K562 (cell line): ENCODE results near the gene RARA. TPM values are rescaled to one million over a fixed set of nuclear protein-coding genes. Genes with fewer than 3 reads are reported as not detected.

Experiments used
- ATAC-seq: fragments of 200-7000 bp; cut with Tn5 transposase; 3 replicates; pipeline ENCODE4 v1.9.1; 2020; ENCODE audit warnings: moderate library complexity
- BruUV-seq: library from RNA; stranded (reverse); fragments of 400-500 nt; replicated peaks from 2 replicates; lab custom pipeline; 2021; lab: Mats Ljungman, UMichigan
- CTCF ChIA-PET: fragments of 300-600 bp; formaldehyde crosslinking; extraction: SDS; loops from one replicate; lab custom pipeline; 2021; ENCODE audit warnings: low intra/inter-chr PET ratio; lab: Yijun Ruan, JAX
- POLR2A ChIA-PET: fragments of 300-600, 350-650 bp; sonication (Branson Sonifier 250); formaldehyde crosslinking; extraction: SDS; loops from one replicate; lab custom pipeline; 2021; ENCODE audit warnings: antibody characterized with exemption, inconsistent platforms; lab: Yijun Ruan, JAX
- DNase-seq, 4 experiments: peaks; one replicate each; pipeline versions ENCODE4 v3.0.0 to v3.0.0-alpha.2; 2011 to 2018; ENCODE audit warnings: low spot score in 3 of 4, mixed read lengths in 3 of 4; ENCODE audit errors: extremely low read depth in 1 of 4
- FAIRE-seq: peaks from 2 replicates; lab custom pipeline; 2011; peaks lifted over from hg19 to GRCh38; lab: Jason Lieb, UNC
- H2AFZ ChIP-seq: 2 replicates; pipeline ENCODE4 v1.6.0; 2011; ENCODE audit warnings: low read depth, low read length, control low read depth, inconsistent platforms
- H3K27ac ChIP-seq: fragments of 200-600 bp; 3 replicates; pipeline ENCODE4 v1.8.0; 2011; ENCODE audit warnings: low read depth, mild to moderate bottlenecking, control low read depth, inconsistent platforms, low read length, moderate library complexity, mixed read lengths; ENCODE audit errors: extremely low read depth
- H3K27me3 ChIP-seq, 2 experiments: fragments of 300-600 bp in 1 of 2; 2 replicates in 1 of 2; 3 replicates in 1 of 2; pipeline versions ENCODE4 v1.6.0 to v1.8.0; 2011; ENCODE audit warnings: inconsistent platforms in 2 of 2, low read length in 2 of 2, mild to moderate bottlenecking in 1 of 2, mixed read lengths in 1 of 2, moderate library complexity in 1 of 2; ENCODE audit not compliant: control insufficient read depth in 2 of 2, insufficient read depth in 2 of 2
- H3K36me3 ChIP-seq: fragments of 300-600 bp; 3 replicates; pipeline ENCODE4 v1.8.0; 2011; ENCODE audit warnings: mild to moderate bottlenecking, low read length, inconsistent platforms; ENCODE audit not compliant: control insufficient read depth, insufficient read depth
- H3K4me1 ChIP-seq, 2 experiments: fragments of 200-600 bp in 1 of 2; replicated peaks in 1 of 2; 2 replicates in 1 of 2; 3 replicates in 1 of 2; pipeline versions ENCODE4 v1.5.1 to v1.8.0; 2011; ENCODE audit warnings: inconsistent platforms in 2 of 2, low read length in 2 of 2, mild to moderate bottlenecking in 1 of 2, mixed read lengths in 1 of 2, moderate library complexity in 1 of 2; ENCODE audit not compliant: control insufficient read depth in 2 of 2, insufficient read depth in 2 of 2
- H3K4me2 ChIP-seq: 2 replicates; pipeline ENCODE4 v1.6.1; 2011; ENCODE audit warnings: low read length, control low read depth, inconsistent platforms, mixed read lengths; ENCODE audit not compliant: insufficient read depth
- H3K4me3 ChIP-seq: fragments of 200-600 bp; sonication (generic), shearing (Covaris generic); 2 replicates; pipeline ENCODE4 v1.5.1; 2016; ENCODE audit warnings: control low read depth, inconsistent platforms
- H3K79me2 ChIP-seq: fragments of 200-600 bp; 3 replicates; pipeline ENCODE4 v1.8.0; 2011; ENCODE audit warnings: low read length, inconsistent platforms; ENCODE audit not compliant: control insufficient read depth, insufficient read depth
- H3K9ac ChIP-seq, 2 experiments: 2 replicates each; pipeline versions ENCODE4 v1.6.0 to v1.6.1; 2011; ENCODE audit warnings: low read depth in 2 of 2, low read length in 2 of 2, control low read depth in 1 of 2, inconsistent platforms in 1 of 2, mild to moderate bottlenecking in 1 of 2, mixed read lengths in 1 of 2; ENCODE audit not compliant: insufficient read depth in 1 of 2
- H3K9me1 ChIP-seq: one replicate; pipeline ENCODE4 v1.6.0; 2011; ENCODE audit warnings: inconsistent platforms, mild to moderate bottlenecking, low read length, moderate library complexity; ENCODE audit not compliant: control insufficient read depth, insufficient read depth
- H3K9me3 ChIP-seq: replicated peaks from 2 replicates; pipeline ENCODE4 v1.5.1; 2011; ENCODE audit warnings: low read depth, low read length, inconsistent platforms; ENCODE audit not compliant: control insufficient read depth, insufficient read depth
- H4K20me1 ChIP-seq: replicated peaks from 2 replicates; pipeline ENCODE4 v1.6.1; 2011; ENCODE audit warnings: low read length, inconsistent platforms, mixed read lengths; ENCODE audit not compliant: control insufficient read depth, insufficient read depth
- CHAMP1 ChIP-seq: fragments of 450-650 bp; IDR thresholded peaks from 2 replicates; pipeline ENCODE4 v1.6.1; 2016; ENCODE audit warnings: mild to moderate bottlenecking
- CREBBP ChIP-seq: IDR thresholded peaks from one replicate; pipeline ENCODE4 v1.6.1; 2012; ENCODE audit warnings: low read depth, mild to moderate bottlenecking, control low read depth, inconsistent platforms, low read length
- NFE2L1 ChIP-seq: fragments of 450-650 bp; IDR thresholded peaks from 2 replicates; pipeline ENCODE4 v1.6.1; 2016; ENCODE audit warnings: missing genetic modification characterization, low read depth, mild to moderate bottlenecking, missing compliant biosample characterization, moderate library complexity, borderline replicate concordance
- TAF9B ChIP-seq: fragments of 450-650 bp; IDR thresholded peaks from 2 replicates; pipeline ENCODE4 v1.6.1; 2018; ENCODE audit warnings: mild to moderate bottlenecking; ENCODE audit not compliant: partially characterized antibody
- ZNF717 ChIP-seq: fragments of 250-450 bp; sonication (Bioruptor Pico); IDR thresholded peaks from 2 replicates; pipeline ENCODE4 v1.5.0; 2021
- ZNF764 ChIP-seq: fragments of 250-450 bp; sonication (Bioruptor Pico); IDR thresholded peaks from 2 replicates; pipeline ENCODE4 v1.4.0; 2020; ENCODE audit warnings: low read depth, mild to moderate bottlenecking, moderate library complexity
- WGBS: fragments of 100-300 bp; shearing (Covaris generic); methylation state at CpG from one replicate; pipeline ENCODE4 v1.1.6; 2016; ENCODE audit warnings: low coverage, mixed read lengths; ENCODE audit not compliant: insufficient coverage; ENCODE audit errors: missing lambda C conversion rate; 5-methylcytosine and 5-hydroxymethylcytosine counted together
- in situ Hi-C: fragments of 300-500 bp; cut with MboI; formaldehyde crosslinking; loops from 4 replicates; pipeline ENCODE4 v1.15.0; 2018; ENCODE audit warnings: inconsistent platforms, mixed read lengths
- intact Hi-C: fragments of 100-400 bp; cut with micrococcal nuclease; formaldehyde crosslinking; loops from 2 replicates; pipeline ENCODE4 v1.14.2; 2022
- polyA plus RNA-seq, 8 experiments: library from polyadenylated mRNA; depleted of rRNA in 4 of 8; stranded (reverse) in 5 of 8; unstranded in 3 of 8; fragments of >200 nt; fragmentation: Nextera tagmentation in 2 of 8; fragmentation: Illumina TruSeq in 1 of 8; extraction: Ambion mirVana in 2 of 8; extraction: Trizol in 1 of 8; gene quantifications; 2 replicates each; pipeline versions ENCODE4 v1.2.1 to v1.2.3, GENCODE V29; 2011 to 2014; ENCODE audit warnings: inconsistent platforms in 1 of 8, missing spikeins in 1 of 8
- total RNA-seq, 7 experiments: library from RNA; depleted of rRNA in 6 of 7; stranded (reverse); fragments of >200 nt in 6 of 7; fragmentation: Illumina TruSeq in 2 of 7; extraction: Trizol in 2 of 7; gene quantifications; 2 replicates each; pipeline versions ENCODE4 v1.2.1 to v1.2.3, GENCODE V29; 2011 to 2021; ENCODE audit warnings: low replicate concordance in 1 of 7

RARA gene
- total and polyA plus RNA-seq, 9 of the 15 experiments (the other 6 are each of a cell fraction or from before 2014, with no cell fraction given): 0.10 to 28.0 (median 7.9) TPM

DNA sequence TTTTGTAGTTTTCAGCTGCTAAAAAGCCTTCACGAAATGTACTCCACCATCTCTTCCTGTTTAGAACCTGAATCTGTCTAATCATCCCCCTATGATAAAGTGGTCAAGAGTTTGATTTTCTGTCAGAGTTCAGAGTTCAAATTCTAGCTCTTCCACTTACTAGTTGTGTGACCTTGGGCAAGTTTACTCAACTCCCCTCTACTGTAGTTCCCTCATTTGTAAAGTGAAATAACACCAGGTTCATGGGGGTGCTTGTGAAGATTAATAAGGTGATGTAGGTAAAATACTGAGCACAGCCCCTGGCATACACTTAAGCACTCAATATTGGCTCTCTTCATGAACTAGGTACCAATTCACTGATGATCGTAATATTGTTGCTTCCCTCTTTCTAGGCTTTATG, 22.5 kb upstream of the RARA start:
- Histone ChIP-seq H3K79me2 (peaks cover 36% of the 10 kb centered on the region), H3K4me2 (no peak overlapping the region), H3K27ac (no peak overlapping the region), H4K20me1 (no peaks in the 10 kb centered on the region), H3K4me3 (no peak overlapping the region), H3K36me3 (peaks cover 27% of the 10 kb centered on the region), H3K4me1 (peaks cover 0 to 7% of the 10 kb centered on the region in 2 experiments; a peak in 2 of 5 replicates), H3K9me1 (no peaks in the 10 kb centered on the region), H3K9me3 (no peaks in the 10 kb centered on the region), H3K27me3 (no peaks in the 10 kb centered on the region), H2AFZ (no peak overlapping the region), H3K9ac (no peak overlapping the region)
- TF ChIP-seq CREBBP: no peak
- TF ChIP-seq NFE2L1 (tag): no peak
- TF ChIP-seq CHAMP1: no peak
- no peak for TF ChIP-seq ZNF717 (CRISPR knock-in tag)
- TF ChIP-seq TAF9B: no peak
- no peak for TF ChIP-seq ZNF764 (CRISPR knock-in tag)
- CTCF ChIA-PET: interaction anchor here (0.7 kb wide), 1 partner anchor 161 kb away, joined by 3 read pairs; no protein-coding TSS in a partner anchor
- no peak for ATAC-seq
- no TSS peak for BruUV-seq
- POLR2A ChIA-PET: interaction anchor here (0.6 to 2.2 kb wide), 4 partner anchors 11 to 1392 kb away, joined by 3 to 6 read pairs (median 5); no protein-coding TSS in a partner anchor
- in situ Hi-C loops: loop anchor here (5.0 to 25.0 kb wide), 2 partner anchors 94 to 274 kb away; partner anchors contain the start of gene CSF3
- intact Hi-C loops: loop anchor here (5.0 kb wide), 3 partner anchors 64 to 274 kb away; no protein-coding TSS in a partner anchor
- no peak for DNase-seq
- WGBS: 73% methylated on average over 2 of the region's 2 CpGs
- no peak for FAIRE-seq
